NCI-H774 (cell line): Measurements from ENCODE around the gene KCNAB2.
"Not testable (repeated sequence)": the region's sequence is repeated elsewhere in the genome, so short reads cannot be mapped to it uniquely, and the experiment has no call there.

Experiments used
- DNase-seq: peaks from one replicate; lab custom pipeline; 2025; lab: John Stamatoyannopoulos, UW

KCNAB2 gene

DNA sequence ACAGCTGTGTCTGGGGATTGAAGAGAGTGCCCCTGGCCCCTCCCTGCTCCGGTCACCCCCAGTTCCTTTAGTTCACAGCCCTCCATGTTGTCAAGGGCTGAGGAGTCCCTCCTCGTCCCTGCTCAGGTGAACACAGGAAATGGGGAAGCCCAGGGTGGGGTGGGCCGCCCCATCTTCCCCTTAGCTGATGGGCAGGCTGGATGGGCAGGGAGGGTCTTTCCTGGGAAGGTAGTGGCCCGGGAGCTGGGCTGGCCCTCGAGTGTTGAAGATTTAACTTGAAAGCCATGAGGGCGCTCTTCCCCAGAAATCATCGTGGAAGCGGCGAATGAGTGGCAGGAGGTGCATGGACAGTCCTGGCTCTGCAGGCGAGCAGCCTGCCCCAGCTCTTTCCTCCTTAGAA, 35.1 kb upstream of the KCNAB2 start:
- no peak for DNase-seq

DNA sequence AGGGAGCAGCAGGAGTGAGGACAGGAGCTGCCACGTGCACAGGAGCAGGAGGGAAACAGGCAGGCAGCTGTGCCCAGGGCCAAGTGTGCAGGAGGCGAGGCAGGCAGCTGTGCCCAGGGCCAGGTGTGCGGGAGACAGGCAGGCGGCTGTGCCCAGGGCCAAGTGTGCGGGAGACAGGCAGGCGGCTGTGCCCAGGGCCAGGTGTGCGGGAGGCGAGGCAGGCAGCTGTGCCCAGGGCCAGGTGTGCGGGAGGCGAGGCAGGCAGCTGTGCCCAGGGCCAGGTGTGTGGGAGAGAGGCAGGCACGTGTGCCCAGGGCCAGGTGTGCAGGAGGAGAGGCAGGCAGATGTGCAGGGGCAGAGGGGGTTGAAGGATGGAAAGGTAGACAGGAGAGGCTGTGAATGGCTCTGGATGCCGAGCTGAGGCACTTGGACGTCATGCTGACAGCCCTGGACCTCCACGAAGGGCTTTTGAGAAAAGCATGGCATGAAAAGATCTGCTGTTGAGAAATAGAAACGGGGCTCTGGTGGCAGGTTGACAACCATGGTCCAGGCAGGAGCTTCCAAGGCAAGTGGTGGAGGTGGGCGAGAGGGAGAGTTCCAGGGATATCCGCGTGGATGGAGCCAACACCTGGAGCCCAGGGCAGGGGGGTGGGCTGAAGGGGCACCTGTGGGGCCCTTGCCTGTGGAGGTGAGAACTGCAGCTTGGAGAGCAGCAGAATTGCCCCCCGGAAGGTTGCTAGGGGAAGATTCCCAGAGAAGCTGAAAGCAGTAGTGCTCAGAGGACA, 34.3 kb upstream of the KCNAB2 start:
- DNase-seq, result no peak

- no peak for DNase-seq
These were observed 33.8 kb upstream of the KCNAB2 start for GRCh38 chr1:6011946-6012258.

DNA sequence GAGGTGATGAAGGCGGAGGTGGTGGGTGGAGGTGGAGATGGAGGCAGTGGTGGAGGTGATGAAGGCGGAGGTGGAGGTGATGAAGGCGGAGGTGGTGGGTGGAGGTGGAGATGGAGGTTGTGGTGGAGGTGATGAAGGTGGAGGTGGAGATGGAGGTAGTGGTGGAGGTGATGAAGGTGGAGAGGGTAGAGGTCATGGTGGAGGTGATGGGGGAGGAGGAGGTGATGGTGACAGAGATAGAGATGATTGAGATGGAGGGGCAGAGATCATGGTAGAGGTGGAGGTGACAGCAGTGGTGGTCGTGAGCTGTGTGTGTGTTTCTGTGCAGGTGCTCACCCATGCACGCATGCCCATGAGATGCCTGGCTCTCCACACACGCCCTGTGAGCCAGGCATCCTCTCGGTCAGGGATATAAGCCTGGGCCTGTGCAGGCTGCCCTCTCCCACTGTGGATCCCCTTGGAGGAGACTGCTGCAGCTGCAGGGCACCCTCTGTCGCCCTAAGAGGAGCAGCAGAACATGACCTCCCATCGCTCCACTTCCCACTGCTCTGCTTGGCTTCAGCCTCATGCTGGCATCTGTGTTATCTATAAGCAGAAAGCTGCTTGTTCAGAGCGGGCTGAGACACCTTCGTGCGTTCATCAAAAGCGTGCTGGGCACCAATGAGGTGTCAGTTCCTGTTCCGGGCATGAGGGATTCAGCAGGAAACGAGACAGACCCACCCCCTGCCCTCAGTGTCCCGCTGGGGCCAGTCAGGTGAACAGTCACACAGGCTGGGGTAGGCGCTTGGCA, 33.0 kb upstream of the KCNAB2 start:
- DNase-seq, result no peak

- no peak for DNase-seq
These were observed 32.2 kb upstream of the KCNAB2 start for GRCh38 chr1:6013491-6013890.

- DNase-seq, result no peak
These were observed 31.3 kb upstream of the KCNAB2 start for GRCh38 chr1:6014130-6014999.

- DNase-seq, result no peak
These were observed 29.4 kb upstream of the KCNAB2 start for GRCh38 chr1:6016191-6016865.

- not testable (repeated sequence) for DNase-seq
These were observed 28.0 kb upstream of the KCNAB2 start for GRCh38 chr1:6017654-6018053.

DNA sequence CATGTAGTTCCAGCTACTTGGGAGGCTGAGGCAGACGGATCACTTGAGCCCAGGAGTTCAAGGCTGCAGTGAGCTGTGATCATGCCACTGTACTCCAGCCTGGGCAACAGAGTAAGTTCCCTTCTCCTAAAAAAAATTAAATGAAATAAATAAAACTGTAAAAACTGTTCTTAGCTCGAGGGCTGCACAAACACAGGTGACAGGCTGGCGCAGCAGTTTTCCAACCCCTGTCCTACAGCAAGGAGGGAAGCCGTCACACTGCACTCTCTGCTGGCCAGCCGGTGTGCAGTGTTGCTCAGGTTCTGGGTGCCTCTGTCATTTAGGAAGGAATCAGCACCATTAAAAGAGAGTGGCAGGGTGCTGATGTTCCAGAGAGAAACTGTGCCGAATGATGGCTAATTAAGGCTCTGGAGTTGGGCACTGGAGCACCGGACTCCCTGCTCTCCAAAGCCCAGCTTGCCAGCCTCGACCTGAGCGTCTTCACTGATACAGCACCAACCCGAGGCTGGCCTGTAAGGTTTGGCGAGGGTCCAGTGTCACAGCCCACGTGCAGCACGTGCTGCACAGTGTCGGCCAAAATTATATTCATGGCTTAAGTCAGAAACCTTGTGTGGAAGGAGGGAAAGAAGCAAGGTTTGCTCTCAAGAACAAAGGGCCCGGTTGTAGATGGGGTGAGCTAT, 26.4 kb upstream of the KCNAB2 start:
- DNase-seq, result no peak

- no peak for DNase-seq
These were observed 23.5 kb upstream of the KCNAB2 start for GRCh38 chr1:6022193-6022592.

DNA sequence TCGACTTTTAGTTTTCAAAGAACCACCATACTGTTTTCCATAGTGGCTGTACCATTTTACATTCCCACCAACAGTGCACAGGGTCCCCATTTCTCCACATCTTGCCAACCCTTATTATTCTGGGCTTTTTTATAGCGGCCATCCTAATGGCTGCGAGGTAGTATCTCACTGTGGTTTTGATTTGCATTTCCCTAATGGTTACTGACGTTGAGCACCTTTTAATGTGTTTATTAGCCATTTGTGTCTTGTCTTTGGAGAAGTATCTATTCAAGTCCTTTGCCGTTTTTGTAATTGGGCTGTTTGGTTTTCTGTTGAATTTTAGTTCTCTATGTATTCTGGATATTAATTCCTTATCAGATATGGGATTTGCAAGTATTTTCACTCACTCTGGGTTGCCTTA, 22.3 kb upstream of the KCNAB2 start:
- no peak for DNase-seq

DNA sequence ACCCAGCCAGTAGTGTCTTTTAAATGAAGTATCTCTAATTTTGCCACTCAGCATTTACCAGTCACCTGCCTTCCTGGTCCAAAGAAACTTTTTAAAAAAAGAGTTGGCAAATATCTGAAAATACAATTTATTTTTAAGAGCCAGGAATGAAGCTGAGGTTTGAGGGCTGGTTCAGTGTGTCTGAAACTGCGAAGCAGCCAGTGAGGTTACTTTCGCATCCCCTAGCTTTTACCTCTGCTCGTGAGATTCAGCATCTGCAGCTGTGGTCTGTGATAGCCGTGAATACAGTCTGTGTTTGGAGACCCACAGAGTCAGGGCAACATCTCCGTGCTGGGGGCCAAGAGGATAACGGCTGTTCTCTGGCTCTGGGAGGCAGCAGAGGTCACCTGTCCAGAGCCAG, 21.3 kb upstream of the KCNAB2 start:
- no peak for DNase-seq

DNA sequence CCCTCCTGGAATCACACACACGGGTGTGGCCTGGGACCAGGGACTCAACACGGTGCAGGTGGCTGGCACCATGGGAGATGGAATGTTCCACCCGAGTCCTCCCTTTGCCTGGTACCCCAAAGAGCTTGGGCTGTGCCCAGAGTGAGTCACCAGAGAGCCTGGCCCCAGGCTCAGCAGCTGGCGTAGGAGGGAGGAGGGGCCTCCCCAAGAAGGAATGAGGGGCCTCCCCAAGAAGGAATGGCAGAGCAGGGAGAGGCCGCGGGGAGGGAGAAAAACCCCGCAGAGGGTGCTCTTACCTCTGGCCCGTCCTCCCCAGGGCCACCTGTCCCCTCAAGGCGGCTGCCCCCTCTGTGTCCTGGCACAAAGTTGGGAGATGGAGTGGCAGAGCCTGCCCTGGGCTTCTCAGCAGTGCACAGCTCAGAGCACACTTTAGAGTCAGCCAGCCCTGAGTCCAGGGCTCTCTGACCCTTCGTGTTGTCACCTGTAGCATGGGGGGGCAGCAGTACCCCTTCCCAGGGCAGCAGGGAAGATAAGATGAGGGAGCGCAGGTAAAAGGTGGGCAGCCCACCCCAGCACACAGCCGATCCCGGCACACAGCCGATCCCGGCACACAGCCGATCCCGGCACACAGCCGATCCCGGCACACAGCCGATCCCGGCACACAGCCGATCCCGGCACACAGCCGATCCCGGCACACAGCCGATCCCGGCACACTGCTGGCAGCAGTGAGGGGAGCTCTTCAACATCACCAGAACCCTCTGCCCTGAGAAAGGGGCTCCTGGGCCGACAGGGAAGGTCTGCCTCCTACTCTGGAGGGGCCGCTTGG, 20.2 kb upstream of the KCNAB2 start:
- no peak for DNase-seq

DNA sequence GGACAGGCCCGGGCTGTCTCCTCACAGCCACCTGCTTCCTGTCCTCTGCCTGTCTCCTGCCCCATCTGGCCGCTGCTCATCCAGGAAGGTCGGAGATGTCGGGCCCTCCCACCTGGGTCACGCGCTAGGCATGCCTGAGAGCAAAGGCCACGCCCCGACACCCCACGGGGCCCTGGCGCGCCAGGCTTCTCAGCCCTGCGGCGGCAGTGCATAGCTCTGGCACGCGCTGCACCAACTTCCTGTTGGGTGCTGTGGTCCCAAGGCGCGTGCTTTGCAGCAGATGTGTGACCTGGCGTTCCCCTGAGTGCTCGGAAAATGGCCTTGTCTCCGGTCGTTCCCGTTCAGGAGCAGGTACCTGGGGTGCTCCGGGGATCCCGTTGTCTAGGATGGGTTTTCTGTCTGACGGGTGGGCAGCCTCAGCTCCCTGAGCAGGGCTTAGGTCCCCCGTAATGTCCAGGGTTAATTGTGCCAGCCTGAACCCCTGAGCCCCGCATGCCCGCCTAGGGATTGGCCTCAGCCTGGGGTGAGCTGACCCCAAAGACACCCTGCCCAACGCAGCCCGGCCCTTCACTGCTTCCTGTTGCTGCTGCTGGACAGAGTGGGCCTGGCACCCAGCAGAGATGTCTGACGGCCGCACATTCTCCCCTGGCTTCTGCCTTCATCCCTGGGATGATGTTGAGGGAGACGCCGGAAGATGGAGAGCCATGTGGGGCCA, 19.4 kb upstream of the KCNAB2 start:
- peak; percentile 59 for DNase-seq

DNA sequence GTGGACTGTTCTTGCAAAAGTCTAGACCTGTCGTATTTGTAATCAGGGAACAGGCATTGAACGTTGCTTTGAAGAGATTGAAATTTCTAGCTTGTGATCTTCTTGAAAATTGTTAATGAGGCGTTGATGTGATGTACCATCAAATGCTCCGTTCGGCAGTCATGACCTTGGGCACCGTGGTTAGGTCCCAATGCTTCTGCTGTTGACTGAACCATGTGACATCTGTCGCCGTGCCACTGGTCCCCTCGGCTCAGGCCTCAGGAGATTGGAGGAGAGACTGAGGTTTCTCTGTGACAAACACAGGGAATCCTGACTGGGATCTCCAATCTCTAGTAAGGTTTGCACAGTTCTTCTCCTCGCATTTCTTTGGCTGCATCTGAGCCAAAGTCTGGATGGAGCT, 18.1 kb upstream of the KCNAB2 start:
- no peak for DNase-seq

DNA sequence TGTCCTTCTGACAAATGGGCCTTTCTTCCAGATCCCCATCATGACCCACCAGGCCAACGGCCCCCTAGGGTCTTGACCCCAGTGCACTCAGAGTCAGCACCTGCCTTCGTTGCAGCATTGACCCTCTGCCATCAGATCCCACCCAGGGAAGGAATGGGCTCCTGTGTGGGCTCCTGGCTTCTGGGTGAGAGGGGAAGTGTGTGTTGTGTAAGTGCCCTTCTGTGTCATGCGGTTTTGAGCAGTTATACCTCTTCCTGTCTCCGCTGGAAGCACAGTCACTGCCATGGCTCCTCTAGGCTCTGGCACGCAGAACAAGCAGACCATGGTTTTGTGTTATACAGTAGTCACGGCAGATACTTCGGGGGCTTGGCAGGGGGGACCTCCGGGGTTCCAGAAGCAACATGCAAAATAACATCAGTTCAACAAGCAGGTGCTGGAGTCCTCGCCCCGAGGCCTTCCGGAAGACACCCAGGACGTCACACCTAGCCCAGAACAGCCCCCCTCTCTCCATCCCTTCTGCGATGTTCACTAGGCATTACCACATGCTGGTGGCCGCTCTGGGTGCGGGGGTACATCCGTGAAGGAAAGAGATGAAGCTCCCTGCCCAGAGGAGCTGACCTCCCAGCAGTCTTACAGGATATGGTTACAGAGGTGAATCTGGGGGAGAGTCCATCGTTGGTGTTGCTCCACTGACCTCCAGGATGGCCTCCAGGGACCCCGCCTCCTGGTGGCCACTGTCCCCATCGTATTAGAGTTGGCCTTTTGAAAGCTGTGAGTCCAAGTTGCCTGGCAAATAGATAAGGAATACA, 17.4 kb upstream of the KCNAB2 start:
- DNase-seq, result no peak

DNA sequence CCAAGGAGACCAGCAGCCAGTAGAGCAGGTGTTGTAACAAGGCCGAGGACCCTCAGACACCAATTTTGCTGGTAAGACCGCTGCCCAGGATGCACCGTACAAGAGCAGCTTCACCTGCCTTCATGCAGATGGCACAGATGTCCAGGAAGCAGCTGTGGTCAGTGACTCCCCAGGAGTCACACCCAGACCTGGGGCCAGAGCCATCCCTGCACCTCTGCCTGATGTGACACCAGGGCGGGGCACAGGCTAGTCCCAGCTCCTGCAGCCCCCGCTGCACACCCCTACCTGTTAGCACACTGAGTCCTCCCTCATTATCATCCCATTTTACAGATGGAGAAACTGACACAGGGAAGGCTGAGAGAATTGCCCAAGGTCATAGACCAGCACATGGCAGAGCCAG, 16.3 kb upstream of the KCNAB2 start:
- no peak for DNase-seq

- no peak for DNase-seq
These were observed 15.6 kb upstream of the KCNAB2 start for GRCh38 chr1:6030132-6030531.
